ENCODE measurements around the gene TSEN15. TPM values are rescaled to one million over a fixed set of nuclear protein-coding genes. Genes with fewer than 3 reads are reported as not detected.

Gene TSEN15
- total and polyA plus RNA-seq, 9 of the 15 experiments (the other 6 are each of a cell fraction or from before 2014, with no cell fraction given), result 25.6 to 121 (median 91.3) TPM

GRCh38 chr1:184035719-184036516, 15.6 kb upstream of the TSEN15 start (continued):
- no peak for TF ChIP-seq ZNF239 (CRISPR knock-in tag; IDR thresholded peaks at IDR 0.05)
- peak; percentile 8; the same call in 1 of the 2 replicates for TF ChIP-seq EP400 (IDR thresholded peaks at IDR 0.05)
- no peak for TF ChIP-seq POLR2B (IDR thresholded peaks at IDR 0.05; ENCODE audit: low read depth, partially characterized antibody)
- TF ChIP-seq ZNF316 (IDR thresholded peaks at IDR 0.05), result no peak
- TF ChIP-seq PURB (CRISPR knock-in tag; IDR thresholded peaks at IDR 0.05; ENCODE audit: low read depth), result no peak
- no peak for TF ChIP-seq PCBP2 (IDR thresholded peaks at IDR 0.05; ENCODE audit: low read depth, low read length, poor library complexity, severe bottlenecking)
- 0 out of 2 replicates have a peak, but pooled peaks have one; percentile 17 for TF ChIP-seq RNF2 (IDR thresholded peaks at IDR 0.05)
- no peak for TF ChIP-seq MLX (CRISPR knock-in tag; conservative IDR thresholded peaks at IDR 0.05)
- TF ChIP-seq ZNF592 (IDR thresholded peaks at IDR 0.05), result peak; percentile 37; the same call in 1 of the 2 replicates
- TF ChIP-seq GTF2F1 (IDR thresholded peaks at IDR 0.05; ENCODE audit: low read depth, low read length), result no peak
- TF ChIP-seq RBFOX2 (IDR thresholded peaks at IDR 0.05; ENCODE audit: low read depth, low read length), result no peak
- TF ChIP-seq C11orf30 (IDR thresholded peaks at IDR 0.05; ENCODE audit: low read depth), result no peak
- no peak for TF ChIP-seq ESRRA (IDR thresholded peaks at IDR 0.05; ENCODE audit: borderline replicate concordance, low read depth)
- TF ChIP-seq RBM17 (IDR thresholded peaks at IDR 0.05; ENCODE audit: borderline replicate concordance, low read depth, low read length), result no peak
- TF ChIP-seq KAT2B (IDR thresholded peaks at IDR 0.05; ENCODE audit: low read depth, low read length), result no peak
- no peak for TF ChIP-seq ZNF408 (CRISPR knock-in tag; IDR thresholded peaks at IDR 0.05; ENCODE audit: low read depth)

Measured in K562 (cell line).